ENCODE data around the gene KRTDAP.

GRCh38 chr19:35506011-35506410 is 15.7 kb upstream of the KRTDAP start:
- TF ChIP-seq CTCF (conservative IDR thresholded peaks at IDR 0.05; ENCODE audit: low read depth, low read length) (no peak), EZH2 (IDR thresholded peaks at IDR 0.05; ENCODE audit: borderline replicate concordance, low read depth, low read length, poor library complexity, severe bottlenecking) (no peak)

Measured in A673 (cell line).